Keratinocyte (primary cell): Measurements from ENCODE around the gene MAML2. TPM values are rescaled to one million over a fixed set of nuclear protein-coding genes. Genes with fewer than 3 reads are reported as not detected.
A peak's percentile ranks its signal among the peaks of the same experiment; 100 is the strongest.

ENCODE experiments used
- DNase-seq: peaks from one replicate; pipeline ENCODE4 v3.0.0-alpha.2; 2011; ENCODE audit warnings: low read depth, missing footprints, low spot score
- FAIRE-seq: peaks from 2 replicates; lab custom pipeline; 2011; peaks lifted over from hg19 to GRCh38; lab: Jason Lieb, UNC
- H2AFZ ChIP-seq: 2 replicates; pipeline ENCODE4 v1.6.0; 2012; ENCODE audit warnings: low read length, control low read depth, inconsistent platforms; ENCODE audit not compliant: control insufficient read depth
- H3K27ac ChIP-seq: 2 replicates; pipeline ENCODE4 v1.5.1; 2011; ENCODE audit warnings: low read length; ENCODE audit not compliant: control insufficient read depth, insufficient read depth
- H3K27me3 ChIP-seq: 3 replicates; pipeline ENCODE4 v1.6.0; 2011; ENCODE audit warnings: low read length; ENCODE audit not compliant: control insufficient read depth, insufficient read depth; ENCODE audit errors: extremely low read depth
- H3K36me3 ChIP-seq, 2 experiments: 2 replicates in 1 of 2; 3 replicates in 1 of 2; pipeline ENCODE4 v1.5.1; 2011; ENCODE audit warnings: low read length in 2 of 2, mild to moderate bottlenecking in 1 of 2; ENCODE audit not compliant: control insufficient read depth in 2 of 2, insufficient read depth in 2 of 2; ENCODE audit errors: extremely low read depth in 1 of 2
- H3K4me1 ChIP-seq: 3 replicates; pipeline ENCODE4 v1.5.1; 2011; ENCODE audit warnings: low read length; ENCODE audit not compliant: control insufficient read depth, insufficient read depth; ENCODE audit errors: extremely low read depth
- H3K4me2 ChIP-seq: 3 replicates; pipeline ENCODE4 v1.6.0; 2011; ENCODE audit warnings: low read depth, low read length; ENCODE audit not compliant: control insufficient read depth, insufficient read depth; ENCODE audit errors: extremely low read depth
- H3K4me3 ChIP-seq, 3 experiments: fragments of 200-600 bp in 1 of 3; sonication (generic) in 1 of 3; 2 replicates in 2 of 3; 3 replicates in 1 of 3; pipeline ENCODE4 v1.5.1; 2011 to 2016; ENCODE audit warnings: low read length in 3 of 3, mild to moderate bottlenecking in 3 of 3, control low read depth in 2 of 3, inconsistent platforms in 1 of 3, low read depth in 1 of 3, mixed read lengths in 1 of 3, mixed run types in 1 of 3, moderate library complexity in 1 of 3; ENCODE audit not compliant: control insufficient read depth in 2 of 3, insufficient read depth in 2 of 3; ENCODE audit errors: extremely low read depth in 1 of 3
- H3K79me2 ChIP-seq: 2 replicates; pipeline ENCODE4 v1.6.0; 2012; ENCODE audit warnings: low read length; ENCODE audit not compliant: control insufficient read depth, insufficient read depth
- H3K9ac ChIP-seq: 3 replicates; pipeline ENCODE4 v1.6.0; 2011; ENCODE audit warnings: low read length; ENCODE audit not compliant: control insufficient read depth, insufficient read depth; ENCODE audit errors: extremely low read depth
- H3K9me1 ChIP-seq: 3 replicates; pipeline ENCODE4 v1.6.0; 2011; ENCODE audit warnings: low read length; ENCODE audit not compliant: control insufficient read depth, insufficient read depth; ENCODE audit errors: extremely low read depth
- H3K9me3 ChIP-seq: 2 replicates; pipeline ENCODE4 v1.5.1; 2012; ENCODE audit warnings: low read depth, low read length; ENCODE audit not compliant: control insufficient read depth
- H4K20me1 ChIP-seq: 3 replicates; pipeline ENCODE4 v1.6.0; 2011; ENCODE audit warnings: low read length; ENCODE audit not compliant: control insufficient read depth, insufficient read depth; ENCODE audit errors: extremely low read depth
- CTCF ChIP-seq, 3 experiments: IDR thresholded peaks in 1 of 3; conservative IDR thresholded peaks in 1 of 3; optimal IDR thresholded peaks in 1 of 3; 2 replicates in 2 of 3; 3 replicates in 1 of 3; pipeline versions ENCODE3 to v1.5.1; 2011; ENCODE audit warnings: low read length in 3 of 3, mild to moderate bottlenecking in 3 of 3, moderate library complexity in 2 of 3, control low read depth in 1 of 3, inconsistent platforms in 1 of 3; ENCODE audit not compliant: insufficient read depth in 2 of 3; ENCODE audit errors: extremely low read depth in 1 of 3
- EZH2 ChIP-seq: IDR thresholded peaks from one replicate; pipeline ENCODE4 v1.6.1; 2012; ENCODE audit warnings: inconsistent platforms, mild to moderate bottlenecking, low read length, moderate library complexity
- dilution Hi-C: fragments of 300-500 bp; cut with MboI; formaldehyde crosslinking; loops from one replicate; pipeline ENCODE4 v1.7.0; 2020; ENCODE audit warnings: low sequenced_read_pairs; ENCODE audit not compliant: extremely low pct_ligation_motif_present
- polyA plus RNA-seq, 5 experiments: library from polyadenylated mRNA; depleted of rRNA in 3 of 5; stranded (reverse) in 3 of 5; stranded (forward) in 1 of 5; unstranded in 1 of 5; fragments of >200 nt; gene quantifications; 1 replicate in 1 of 5; 2 replicates in 3 of 5; 3 replicates in 1 of 5; pipeline versions ENCODE4 v1.2.1 to v1.2.3, GENCODE V29; 2011 to 2012; ENCODE audit warnings: missing spikeins in 2 of 5, low read depth in 1 of 5, low replicate concordance in 1 of 5

The MAML2 gene
- polyA plus RNA-seq, 1 donor (not counting 4 experiments of a cell fraction or from before 2014, with no cell fraction given) = 4.2 TPM

- DNase-seq = no peak
- Histone ChIP-seq H4K20me1 (no peaks in the 10 kb centered on the region), H3K4me3 (peak overlapping the region in 1 of 3 experiments; percentile 67), H3K36me3 (no peaks in the 10 kb centered on the region), H3K79me2 (no peaks in the 10 kb centered on the region), H3K4me2 (peak overlapping the region; percentile 86), H3K9ac (peak overlapping the region; percentile 66), H2AFZ (peak overlapping the region; percentile 93), H3K27ac (peak overlapping the region; percentile 80), H3K9me3 (no peaks in the 10 kb centered on the region), H3K4me1 (peaks cover 34% of the 10 kb centered on the region), H3K9me1 (no peaks in the 10 kb centered on the region), H3K27me3 (no peaks in the 10 kb centered on the region)
- dilution Hi-C loops = no loop called here
- TF ChIP-seq CTCF (optimal IDR thresholded peaks at IDR 0.05 in 1 of 3, IDR thresholded peaks at IDR 0.05 in 1 of 3, conservative IDR thresholded peaks at IDR 0.05 in 1 of 3; ENCODE audit: extremely low read depth in 1 of 3, insufficient read depth in 2 of 3, low read length in 3 of 3) (no peak), EZH2 (no peak)
- FAIRE-seq = no peak
Measured at GRCh38 chr11:96242191-96242847, 100.7 kb downstream of the MAML2 start.

GRCh38 chr11:96241331-96241841 lies 101.6 kb downstream of the MAML2 start:
- no peaks in the 10 kb centered on the region for H3K79me2 ChIP-seq
- no peaks in the 10 kb centered on the region for H3K9me3 ChIP-seq
- H3K36me3 ChIP-seq = no peaks in the 10 kb centered on the region
- H3K9ac ChIP-seq = no peak overlapping the region
- H3K27me3 ChIP-seq = no peaks in the 10 kb centered on the region
- H3K9me1 ChIP-seq = no peaks in the 10 kb centered on the region
- no peak overlapping the region for H3K4me3 ChIP-seq
- H3K27ac ChIP-seq = no peak overlapping the region
- DNase-seq (no peak), FAIRE-seq (no peak)
- dilution Hi-C loops = no loop called here
- H4K20me1 ChIP-seq = no peaks in the 10 kb centered on the region
- H3K4me2 ChIP-seq = no peak overlapping the region
- H2AFZ ChIP-seq = no peak overlapping the region
- no peak for TF ChIP-seq CTCF (optimal IDR thresholded peaks at IDR 0.05 in 1 of 3, IDR thresholded peaks at IDR 0.05 in 1 of 3, conservative IDR thresholded peaks at IDR 0.05 in 1 of 3; ENCODE audit: extremely low read depth in 1 of 3, insufficient read depth in 2 of 3, low read length in 3 of 3)
- no peak for TF ChIP-seq EZH2
- peaks cover 27% of the 10 kb centered on the region for H3K4me1 ChIP-seq
